Mononuclear cell (primary cell): ENCODE results near the gene DTWD1. TPM values are rescaled to one million over a fixed set of nuclear protein-coding genes. Genes with fewer than 3 reads are reported as not detected.
"Not testable (repeated sequence)": the region's sequence is repeated elsewhere in the genome, so short reads cannot be mapped to it uniquely, and the experiment has no call there.

Experiments used
- H3K27me3 ChIP-seq: 2 replicates; pipeline ENCODE4 v1.6.0; 2011; ENCODE audit warnings: low read length, control low read depth; ENCODE audit not compliant: insufficient read depth
- H3K4me1 ChIP-seq: 2 replicates; pipeline ENCODE4 v1.5.1; 2011; ENCODE audit warnings: mild to moderate bottlenecking, low read length, control low read depth; ENCODE audit not compliant: insufficient read depth
- H3K4me3 ChIP-seq: 2 replicates; pipeline ENCODE4 v1.5.1; 2011; ENCODE audit warnings: mild to moderate bottlenecking, low read length, moderate library complexity
- H3K9me3 ChIP-seq: 2 replicates; pipeline ENCODE4 v1.5.1; 2011; ENCODE audit warnings: low read depth, mild to moderate bottlenecking, control low read depth, low read length
- total RNA-seq: library from RNA; depleted of rRNA; stranded (reverse); fragments of >200 nt; gene quantifications from one replicate; pipeline ENCODE4 v1.2.3, GENCODE V29; 2012

DTWD1 gene
- total RNA-seq, 1 donor: 11.4 TPM

DNA sequence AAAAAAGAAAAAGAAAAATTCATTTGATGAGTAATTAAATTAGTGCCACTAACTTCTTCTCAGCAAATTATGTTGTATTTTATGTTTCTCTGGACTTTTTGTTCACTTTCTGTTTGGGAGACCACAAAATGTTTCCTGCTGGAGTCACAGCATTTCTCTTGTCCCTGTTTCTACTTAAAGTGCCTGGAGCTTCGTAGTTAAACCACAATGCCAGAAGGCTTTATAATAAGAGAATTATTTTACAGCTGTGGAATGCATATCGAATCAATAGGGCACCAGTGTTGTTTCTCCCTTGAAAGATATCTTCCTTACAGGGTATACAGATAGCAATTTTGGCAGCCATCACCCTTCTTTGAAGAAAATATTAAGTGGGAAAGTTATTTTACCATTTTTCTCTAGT lies 3.2 kb downstream of the DTWD1 start:
- Histone ChIP-seq H3K4me1 (peaks cover 18% of the 10 kb centered on the region), H3K4me3 (no peak overlapping the region), H3K9me3 (peaks cover 7% of the 10 kb centered on the region), H3K27me3 (no peaks in the 10 kb centered on the region)

DNA sequence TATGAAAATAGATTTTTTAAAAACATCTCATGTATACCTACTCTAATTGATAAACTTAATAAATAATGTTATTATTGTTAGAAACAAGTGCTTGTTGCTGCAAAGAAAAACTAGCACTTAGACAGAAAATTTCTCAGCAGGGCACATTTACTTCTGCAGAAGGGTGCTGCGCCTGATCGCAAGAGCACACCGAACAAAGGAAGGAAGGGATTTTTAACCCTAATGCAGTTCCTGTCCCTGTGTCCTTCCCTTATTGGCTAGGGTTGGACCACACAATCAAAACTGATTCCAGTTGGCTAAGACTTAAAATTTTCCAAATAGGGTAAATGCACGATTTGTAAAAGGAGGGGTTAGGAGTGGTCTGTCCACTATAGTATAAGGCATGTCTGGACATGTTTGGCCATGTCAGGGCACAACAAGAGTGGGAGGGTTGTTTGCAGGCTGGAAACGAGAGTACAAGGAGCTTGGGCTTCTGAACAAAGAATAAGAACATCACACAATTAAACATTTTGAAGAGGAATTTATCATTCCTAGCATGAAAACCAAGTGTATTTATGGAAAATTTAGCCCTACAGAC lies 4.7 kb downstream of the DTWD1 start:
- Histone ChIP-seq H3K4me3 (no peak overlapping the region), H3K4me1 (peaks cover 18% of the 10 kb centered on the region), H3K9me3 (peaks cover 7% of the 10 kb centered on the region), H3K27me3 (no peaks in the 10 kb centered on the region)

DNA sequence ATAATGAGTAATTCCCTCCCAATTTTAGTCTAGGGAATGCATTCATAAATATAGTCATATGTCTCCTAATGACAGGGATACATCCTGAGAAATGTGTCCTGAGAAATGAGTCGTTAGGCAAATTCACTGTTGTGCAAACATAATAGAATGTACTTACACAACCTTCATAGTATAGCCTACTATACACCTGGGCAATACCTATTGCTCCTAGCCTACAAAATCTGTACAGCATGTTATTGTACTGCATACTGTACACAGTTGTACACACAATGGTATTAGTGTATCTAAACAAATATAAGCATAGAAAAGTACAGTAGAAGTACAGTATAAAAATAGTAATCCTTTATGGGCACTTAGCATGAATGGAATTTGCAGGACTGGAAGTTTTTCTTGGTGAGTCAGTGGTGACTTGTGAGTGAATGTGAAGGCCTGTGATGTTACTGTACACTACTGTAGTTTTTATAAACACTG lies 6.6 kb downstream of the DTWD1 start:
- Histone ChIP-seq H3K4me1 (peaks cover 7% of the 10 kb centered on the region), H3K27me3 (no peaks in the 10 kb centered on the region), H3K4me3 (no peak overlapping the region), H3K9me3 (peaks cover 7% of the 10 kb centered on the region)

DNA sequence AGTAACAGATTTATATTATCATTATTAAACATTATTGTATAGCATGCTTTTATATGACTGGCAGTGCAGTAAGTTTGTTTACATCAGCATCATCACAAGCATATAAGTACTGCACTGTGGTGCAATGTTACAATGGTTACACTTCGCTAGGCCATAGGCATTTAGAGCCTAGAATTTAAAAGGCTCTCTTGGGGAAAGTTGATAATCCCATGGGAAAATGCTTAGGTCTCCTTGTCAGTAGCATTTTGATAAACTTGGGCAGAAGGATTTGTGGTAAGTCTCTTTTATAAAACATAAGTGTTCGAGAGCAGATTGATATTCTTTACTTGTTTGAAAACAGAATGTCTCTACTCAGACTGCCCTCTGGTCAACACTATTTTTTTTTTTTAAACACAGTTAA lies 7.5 kb downstream of the DTWD1 start:
- H3K4me1 ChIP-seq: peaks cover 3% of the 10 kb centered on the region
- H3K4me3 ChIP-seq: no peak overlapping the region
- no peaks in the 10 kb centered on the region for H3K27me3 ChIP-seq
- H3K9me3 ChIP-seq: peaks cover 7% of the 10 kb centered on the region

DNA sequence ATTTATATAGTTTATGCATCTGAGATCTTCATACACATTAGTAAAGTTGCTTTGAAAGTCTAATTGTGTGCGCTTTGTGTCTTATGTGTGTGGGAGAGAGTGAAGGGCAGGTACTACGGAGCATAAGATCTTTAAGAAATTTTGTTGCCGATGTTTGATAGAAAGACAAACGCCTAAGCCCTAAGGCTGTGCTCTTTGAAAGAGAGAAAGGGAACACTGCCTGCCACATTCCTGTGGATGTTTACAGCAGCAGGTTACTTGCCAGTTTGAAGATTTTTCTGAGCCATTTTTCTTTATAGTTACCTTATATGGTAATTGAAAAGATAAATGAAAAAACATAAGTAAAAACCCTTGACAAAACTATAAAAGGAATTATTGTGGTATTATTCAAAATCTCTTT lies 17.0 kb downstream of the DTWD1 start:
- Histone ChIP-seq H3K4me1 (no peaks in the 10 kb centered on the region), H3K27me3 (no peaks in the 10 kb centered on the region), H3K9me3 (no peaks in the 10 kb centered on the region), H3K4me3 (no peak overlapping the region)

DNA sequence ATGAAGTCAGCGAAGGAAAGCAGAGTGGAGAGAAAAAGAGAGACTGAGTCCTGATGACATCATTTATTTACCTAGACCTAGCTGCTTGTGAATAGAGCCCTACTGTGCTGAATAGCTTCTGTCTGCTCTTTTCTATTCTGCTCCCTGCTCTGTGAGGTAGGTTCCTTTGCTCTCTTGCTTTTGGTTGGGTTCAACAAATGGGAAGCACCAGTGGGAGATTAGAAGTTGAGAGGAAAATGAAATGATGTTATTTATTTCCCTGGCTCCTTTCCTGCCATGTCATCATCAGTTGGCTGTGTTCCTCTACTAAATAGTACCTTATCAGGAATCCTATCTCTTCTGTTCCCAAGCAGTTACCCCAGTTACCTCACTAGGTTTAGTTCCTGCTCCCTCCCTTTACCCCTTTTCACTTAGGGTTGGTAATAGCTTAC lies 23.5 kb downstream of the DTWD1 start:
- Histone ChIP-seq H3K4me3 (no peak overlapping the region), H3K9me3 (no peaks in the 10 kb centered on the region), H3K4me1 (no peaks in the 10 kb centered on the region), H3K27me3 (no peaks in the 10 kb centered on the region)

DNA sequence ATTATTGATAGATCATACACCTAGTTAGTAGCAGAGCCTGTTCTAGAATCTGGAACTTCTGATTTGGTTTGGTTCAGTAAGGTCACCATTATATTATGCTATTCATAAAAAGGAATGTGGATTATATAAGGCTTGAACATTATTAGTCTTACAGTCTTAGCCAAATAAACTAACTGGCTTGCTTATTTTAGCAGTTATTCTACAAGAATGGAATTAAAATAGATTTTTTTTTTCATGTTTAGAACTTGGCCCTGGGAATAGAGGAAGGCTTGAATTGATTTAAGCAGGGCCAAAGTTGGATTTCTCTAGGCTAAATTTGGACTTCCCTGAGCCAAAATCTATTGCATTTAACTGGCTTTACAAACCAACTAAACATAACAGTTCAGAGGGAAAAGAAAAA lies 24.4 kb downstream of the DTWD1 start:
- Histone ChIP-seq H3K4me3 (no peak overlapping the region), H3K27me3 (no peaks in the 10 kb centered on the region), H3K4me1 (no peaks in the 10 kb centered on the region), H3K9me3 (no peaks in the 10 kb centered on the region)

DNA sequence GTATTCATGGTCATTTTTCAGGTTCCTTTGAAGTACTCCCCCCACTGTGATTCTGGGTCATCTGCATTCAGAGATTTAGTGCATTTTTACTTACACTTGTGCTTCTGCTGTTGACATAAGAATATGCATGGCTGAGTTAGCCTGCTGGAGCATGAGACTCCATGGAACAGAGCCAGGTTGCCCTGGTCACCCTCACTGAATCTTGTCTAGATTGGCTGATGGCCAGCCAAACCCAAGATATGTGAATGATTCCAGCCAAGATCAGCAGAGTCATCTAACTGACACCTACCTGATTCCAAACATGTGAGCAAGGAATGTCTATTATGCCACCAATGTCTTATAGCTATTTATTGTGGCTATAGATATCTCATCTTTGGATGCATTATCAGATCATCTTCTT lies 25.1 kb downstream of the DTWD1 start:
- H3K27me3 ChIP-seq: no peaks in the 10 kb centered on the region
- H3K9me3 ChIP-seq: no peaks in the 10 kb centered on the region
- H3K4me3 ChIP-seq: no peak overlapping the region
- H3K4me1 ChIP-seq: no peaks in the 10 kb centered on the region

DNA sequence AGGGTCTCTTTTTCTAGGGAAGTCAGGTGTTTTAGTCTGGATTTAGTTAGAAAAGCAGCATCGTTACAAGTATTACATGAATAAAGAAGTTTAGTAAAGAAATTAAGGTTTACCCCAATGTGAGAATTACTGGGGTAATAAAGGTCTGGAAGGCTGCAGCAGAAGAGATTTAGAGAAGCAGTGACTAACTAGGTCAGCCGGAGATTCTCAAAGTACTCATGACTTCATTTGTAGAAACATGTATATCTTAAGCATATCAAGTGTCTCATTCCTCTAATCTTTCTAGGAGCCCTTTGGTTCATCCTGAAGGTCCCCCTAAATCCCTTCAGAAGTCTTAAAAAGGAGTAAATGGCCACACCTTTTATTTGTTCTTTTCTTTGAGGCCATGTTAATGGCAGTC lies 26.0 kb downstream of the DTWD1 start:
- H3K9me3 ChIP-seq: peaks cover under 1% of the 10 kb centered on the region
- H3K27me3 ChIP-seq: no peaks in the 10 kb centered on the region
- no peaks in the 10 kb centered on the region for H3K4me1 ChIP-seq
- H3K4me3 ChIP-seq: no peak overlapping the region

DNA sequence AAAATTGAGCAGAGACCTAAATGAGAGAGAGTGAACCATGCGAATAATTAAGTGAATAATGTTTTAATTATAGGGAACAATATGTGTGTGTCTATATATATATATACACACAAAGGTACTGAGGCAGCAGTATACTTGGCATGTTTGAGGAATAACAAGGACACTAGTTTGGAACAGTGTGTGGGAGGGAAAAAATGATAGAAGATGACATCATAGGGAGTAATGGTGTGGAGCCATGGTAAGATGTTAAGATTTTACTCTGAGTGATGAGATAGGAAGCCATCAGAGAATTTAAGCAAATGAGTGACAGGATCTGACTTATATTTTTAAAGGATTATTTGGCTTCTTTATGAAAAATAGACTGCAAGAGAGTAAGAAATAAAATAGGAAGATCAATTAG lies 29.1 kb downstream of the DTWD1 start:
- Histone ChIP-seq H3K27me3 (no peaks in the 10 kb centered on the region), H3K4me3 (no peak overlapping the region), H3K9me3 (peaks cover 24% of the 10 kb centered on the region), H3K4me1 (no peaks in the 10 kb centered on the region)

DNA sequence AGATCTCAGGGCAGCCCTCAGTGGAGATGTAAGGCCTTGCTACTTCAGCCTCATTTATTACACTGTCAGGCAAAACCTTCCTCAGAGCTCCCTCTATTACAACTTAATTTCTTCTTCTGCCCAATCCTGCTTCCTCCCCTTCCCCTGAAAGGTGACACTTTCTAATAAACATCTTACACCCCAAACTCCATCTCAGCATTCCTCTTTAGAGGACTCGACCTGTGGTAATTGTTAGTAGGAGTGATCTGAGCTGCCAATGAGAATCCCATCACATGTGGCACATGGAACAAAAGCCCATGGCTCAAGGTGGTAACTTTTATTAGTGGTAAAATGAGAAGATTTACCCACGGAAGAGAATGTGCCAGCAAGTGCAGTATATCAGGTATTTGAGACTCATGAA lies 29.8 kb downstream of the DTWD1 start:
- no peak overlapping the region for H3K4me3 ChIP-seq
- H3K9me3 ChIP-seq: peaks cover 24% of the 10 kb centered on the region
- H3K4me1 ChIP-seq: no peaks in the 10 kb centered on the region
- H3K27me3 ChIP-seq: no peaks in the 10 kb centered on the region

DNA sequence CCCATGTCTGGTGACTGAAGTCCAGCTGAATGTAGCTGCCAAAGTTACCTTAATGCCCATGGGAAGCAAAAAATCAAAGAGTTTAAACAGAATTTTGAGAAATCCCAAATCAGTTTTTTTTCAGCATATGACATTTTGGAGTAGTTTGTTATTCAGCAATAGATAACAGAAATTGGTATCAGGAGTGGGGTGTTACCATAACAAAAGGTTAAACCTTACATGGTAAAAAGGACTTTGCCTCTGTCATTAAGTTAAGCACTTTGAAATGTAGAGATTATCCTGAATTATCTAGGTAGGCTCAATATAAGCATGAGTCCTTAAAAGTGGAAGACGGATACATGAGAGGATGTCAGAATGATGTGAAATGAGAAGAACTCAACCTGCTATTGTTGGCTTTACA lies 32.1 kb downstream of the DTWD1 start:
- Histone ChIP-seq H3K9me3 (peaks cover 24% of the 10 kb centered on the region), H3K4me1 (no peaks in the 10 kb centered on the region), H3K4me3 (no peak overlapping the region), H3K27me3 (no peaks in the 10 kb centered on the region)

DNA sequence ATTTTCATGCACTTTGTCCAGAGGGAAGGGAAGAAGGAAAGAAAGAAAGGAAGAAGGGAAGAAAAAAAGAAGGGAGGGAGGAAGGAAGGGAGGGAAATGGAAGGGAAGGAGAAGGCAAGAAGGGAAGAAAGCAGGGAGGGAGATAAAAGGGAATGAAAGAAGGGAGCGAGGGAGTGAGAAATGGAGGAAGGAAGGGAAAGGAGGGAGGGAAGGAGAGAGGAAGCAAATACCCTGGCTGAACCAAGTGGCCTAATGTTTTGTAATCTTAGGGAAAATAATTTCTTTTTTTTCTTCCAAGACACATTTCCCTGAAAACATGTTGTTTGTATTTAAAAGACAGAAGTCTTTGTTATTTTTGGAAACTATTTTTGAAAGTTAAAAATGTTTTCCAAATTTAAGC lies 35.9 kb downstream of the DTWD1 start:
- no peaks in the 10 kb centered on the region for H3K4me1 ChIP-seq
- no peaks in the 10 kb centered on the region for H3K27me3 ChIP-seq
- no peak overlapping the region for H3K4me3 ChIP-seq
- peaks cover 24% of the 10 kb centered on the region for H3K9me3 ChIP-seq

DNA sequence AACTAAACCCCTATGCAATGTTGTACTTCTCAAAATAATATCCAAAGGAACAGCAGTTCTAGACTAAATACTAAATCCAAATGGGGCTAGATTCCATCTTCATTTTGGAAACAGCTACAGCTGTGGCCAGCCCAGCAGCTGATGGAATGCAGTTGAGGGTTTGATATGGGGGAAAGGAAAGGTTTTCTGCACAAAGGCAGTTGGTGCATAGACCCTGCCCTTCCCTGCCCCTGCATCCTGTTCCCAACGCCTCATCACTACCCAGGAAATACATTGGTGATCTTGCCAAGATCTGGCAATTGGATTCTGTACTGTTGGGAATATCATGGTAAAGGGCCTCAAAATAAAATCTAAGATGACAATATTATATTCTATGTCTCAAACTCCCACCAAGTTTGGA lies 43.9 kb downstream of the DTWD1 start:
- Histone ChIP-seq H3K4me1 (no peaks in the 10 kb centered on the region), H3K4me3 (no peak overlapping the region), H3K9me3 (no peaks in the 10 kb centered on the region), H3K27me3 (no peaks in the 10 kb centered on the region)

DNA sequence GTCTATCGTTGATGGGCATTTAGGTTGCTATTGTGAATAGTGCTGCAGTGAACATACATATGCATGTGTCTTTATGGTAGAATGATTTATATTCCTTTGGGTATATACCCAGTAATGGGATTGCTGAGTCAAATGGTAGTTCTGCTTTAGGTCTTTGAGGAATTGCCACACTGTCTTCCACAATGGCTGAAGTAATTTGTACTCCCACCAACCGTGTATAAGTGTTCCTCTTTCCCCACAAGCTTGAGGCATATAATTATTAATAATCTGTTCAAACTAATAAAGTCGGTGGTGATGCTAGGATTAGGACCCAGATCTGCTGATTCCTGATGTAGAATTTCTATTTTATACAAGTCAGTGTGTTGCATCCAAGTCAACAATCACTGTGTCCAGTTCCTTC lies 45.6 kb downstream of the DTWD1 start:
- H3K27me3 ChIP-seq, H3K4me3 ChIP-seq, H3K4me1 ChIP-seq, H3K9me3 ChIP-seq: not testable (repeated sequence)

DNA sequence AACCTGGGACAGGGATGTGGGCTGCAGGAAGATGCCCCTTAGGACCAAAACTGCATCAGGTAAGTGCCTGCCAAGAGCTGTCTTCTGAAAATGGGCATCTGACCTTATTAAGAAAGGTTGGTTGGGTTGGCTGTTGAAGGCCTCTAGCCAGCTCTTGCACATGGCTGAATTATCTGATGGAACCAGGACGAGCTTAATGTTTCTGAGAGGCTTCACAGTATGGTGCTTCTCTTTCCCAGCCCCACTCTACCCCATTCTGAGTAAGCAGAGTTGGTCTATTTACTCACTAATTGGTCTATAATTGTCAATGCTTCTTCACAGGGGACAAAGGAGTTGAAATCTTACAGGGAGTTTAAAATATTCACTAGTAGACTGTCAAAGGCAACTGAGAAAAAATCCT lies 48.4 kb downstream of the DTWD1 start:
- H3K9me3 ChIP-seq: no peaks in the 10 kb centered on the region
- H3K4me3 ChIP-seq: no peak overlapping the region
- no peaks in the 10 kb centered on the region for H3K4me1 ChIP-seq
- no peaks in the 10 kb centered on the region for H3K27me3 ChIP-seq
